ENCODE measurements around the gene UBR4.

GRCh38 chr1:19064906-19065450 lies 145.1 kb downstream of the UBR4 start:
- TF ChIP-seq TAF1 (IDR thresholded peaks at IDR 0.05; ENCODE audit: borderline replicate concordance, low read depth, low read length) = no peak
- TF ChIP-seq POLR2AphosphoS5 (IDR thresholded peaks at IDR 0.05; ENCODE audit: low read depth, low read length) = no peak
- no peak for TF ChIP-seq POLR2A (IDR thresholded peaks at IDR 0.05; ENCODE audit: low read depth, low read length)
